T1000 (cell line): ENCODE measurements around the gene TAC3.

Experiments used
- DNase-seq: peaks from one replicate; lab custom pipeline; 2025; ENCODE audit warnings: mixed read lengths; lab: John Stamatoyannopoulos, UW

TAC3 gene

DNA sequence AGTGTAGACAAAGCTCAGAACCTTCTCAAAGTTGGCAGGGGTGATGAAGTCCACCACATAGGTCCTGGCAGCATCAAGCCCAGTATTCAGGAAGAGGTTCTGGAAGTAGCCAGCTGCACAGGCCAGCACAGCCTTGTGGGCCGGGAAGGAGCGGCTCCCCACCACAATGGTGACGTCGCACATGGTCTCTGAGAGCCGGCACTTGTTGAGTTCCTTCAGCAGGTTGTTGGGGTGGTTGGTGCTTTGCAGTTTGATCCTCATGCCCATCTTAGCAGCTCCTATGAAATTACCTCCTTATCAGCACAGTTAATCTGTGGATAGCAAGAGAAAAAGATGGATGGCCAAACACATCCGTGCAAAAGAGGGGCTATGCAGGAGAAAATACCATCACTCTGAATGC lies 11.7 kb downstream of the TAC3 start:
- no peak for DNase-seq

DNA sequence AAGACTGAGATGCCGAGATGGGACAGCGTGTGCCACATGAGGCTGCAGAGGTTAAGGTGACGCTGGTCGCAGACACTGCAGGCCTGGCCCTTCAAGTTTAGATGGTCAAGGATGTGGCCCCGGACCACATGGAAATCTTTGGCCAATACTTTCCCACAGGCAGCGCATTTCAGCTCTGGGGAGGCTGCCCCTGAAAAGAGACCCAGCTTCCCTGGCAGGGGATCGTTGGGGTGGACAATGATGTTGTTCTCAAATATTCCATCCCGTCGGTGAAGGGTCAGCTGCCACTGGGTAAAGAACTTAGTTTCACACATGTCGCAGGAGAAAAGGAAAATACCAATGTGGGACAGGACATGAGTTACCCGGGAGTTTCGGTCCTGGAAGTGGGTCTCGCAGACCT lies 12.9 kb downstream of the TAC3 start:
- DNase-seq = no peak

DNA sequence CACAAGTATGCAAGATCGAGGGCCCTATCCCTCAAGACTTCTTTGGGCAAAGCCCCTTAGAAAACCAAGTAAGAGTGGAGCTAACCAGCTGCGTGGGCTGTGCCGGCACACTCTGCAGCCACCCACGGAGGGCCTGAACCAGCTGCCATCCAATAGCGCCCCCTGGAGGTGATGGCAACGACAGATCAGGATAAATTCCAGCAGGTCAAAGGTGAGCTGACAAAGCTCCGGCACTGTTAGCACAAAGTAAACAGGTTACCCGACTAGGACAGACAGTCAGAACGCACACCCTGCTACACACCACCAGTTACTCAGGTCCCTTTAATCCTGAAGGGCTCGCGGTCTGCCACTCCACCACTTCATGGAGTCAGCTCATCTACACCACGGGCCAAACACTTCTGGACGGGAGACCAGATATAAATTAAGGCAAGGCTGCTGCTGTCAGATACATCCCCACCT lies 14.9 kb downstream of the TAC3 start:
- DNase-seq = no peak

DNA sequence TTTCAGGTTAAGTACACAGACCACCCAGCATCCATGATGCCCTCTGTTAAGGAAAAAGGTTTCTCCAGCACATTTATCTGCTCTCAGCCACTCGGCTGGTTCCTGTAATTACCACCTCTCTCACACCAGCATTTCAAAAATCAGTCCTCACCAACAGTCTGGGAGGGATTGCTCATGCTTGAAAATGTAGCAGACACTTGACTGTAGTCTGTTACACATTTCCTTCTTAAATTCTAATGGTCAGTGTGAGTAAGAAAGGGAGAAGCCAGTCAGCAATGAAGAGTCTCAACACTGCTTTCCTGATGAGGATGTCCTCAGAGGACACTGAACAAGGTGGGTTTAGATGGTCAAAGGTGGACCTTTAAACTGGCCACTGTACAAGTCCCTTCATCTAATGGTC lies 15.9 kb downstream of the TAC3 start:
- DNase-seq = no peak

DNA sequence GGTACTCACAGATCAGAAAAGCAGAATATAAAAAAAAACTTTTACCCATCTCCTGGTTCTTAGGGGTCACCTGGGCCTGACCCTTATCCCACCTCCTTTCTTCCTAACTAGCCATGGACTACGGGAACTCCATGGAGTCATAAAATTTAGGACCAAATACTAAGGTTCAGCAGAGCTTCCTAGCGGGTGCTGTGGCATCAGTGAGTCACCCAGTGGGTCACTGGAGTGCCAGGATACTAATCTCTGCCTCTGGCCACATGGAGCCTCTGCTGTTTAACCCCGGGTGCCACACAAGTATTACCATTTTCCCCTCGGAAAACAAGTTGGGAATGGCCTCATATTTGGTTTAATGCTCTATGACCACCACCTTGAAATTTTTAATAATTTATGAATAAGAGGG lies 16.9 kb downstream of the TAC3 start:
- DNase-seq = no peak

DNA sequence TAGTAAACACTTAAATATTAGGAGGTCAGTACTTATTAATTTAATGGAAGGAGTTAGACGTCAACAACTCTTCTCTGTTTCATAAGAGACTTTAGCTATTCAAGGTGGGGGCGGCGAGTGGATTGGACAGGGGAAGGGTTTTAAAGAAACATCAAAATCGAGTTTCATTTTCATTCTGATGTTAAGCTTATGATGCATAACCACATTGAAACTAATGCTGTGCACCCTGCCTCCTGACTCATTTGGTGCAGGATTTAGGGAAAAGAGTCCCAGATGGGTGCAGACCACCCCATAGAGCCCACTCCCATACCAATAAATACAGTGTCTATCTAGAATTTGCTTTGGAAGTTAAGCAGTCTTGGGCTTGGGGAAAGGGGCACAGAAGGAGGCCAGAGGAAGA lies 17.3 kb downstream of the TAC3 start:
- DNase-seq = no peak

DNA sequence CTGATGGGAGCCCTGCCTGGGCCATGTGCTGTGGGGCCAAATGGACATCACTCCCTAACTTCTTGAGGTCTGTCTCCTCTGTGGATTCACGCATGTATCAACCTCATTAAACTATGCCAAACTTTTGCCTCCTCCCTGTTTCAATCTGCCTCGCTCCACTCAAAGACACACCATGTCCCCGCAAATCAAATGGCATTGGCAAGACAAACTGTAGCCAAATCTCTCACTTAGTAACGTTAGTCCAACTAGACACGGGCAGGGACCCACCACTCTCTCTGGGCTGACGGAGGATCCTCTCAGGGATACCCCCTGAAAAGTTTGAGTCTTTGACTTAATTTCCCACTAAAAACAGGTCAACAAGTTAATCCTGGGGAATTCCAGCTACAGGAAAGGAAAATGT lies 18.0 kb downstream of the TAC3 start:
- no peak for DNase-seq

DNA sequence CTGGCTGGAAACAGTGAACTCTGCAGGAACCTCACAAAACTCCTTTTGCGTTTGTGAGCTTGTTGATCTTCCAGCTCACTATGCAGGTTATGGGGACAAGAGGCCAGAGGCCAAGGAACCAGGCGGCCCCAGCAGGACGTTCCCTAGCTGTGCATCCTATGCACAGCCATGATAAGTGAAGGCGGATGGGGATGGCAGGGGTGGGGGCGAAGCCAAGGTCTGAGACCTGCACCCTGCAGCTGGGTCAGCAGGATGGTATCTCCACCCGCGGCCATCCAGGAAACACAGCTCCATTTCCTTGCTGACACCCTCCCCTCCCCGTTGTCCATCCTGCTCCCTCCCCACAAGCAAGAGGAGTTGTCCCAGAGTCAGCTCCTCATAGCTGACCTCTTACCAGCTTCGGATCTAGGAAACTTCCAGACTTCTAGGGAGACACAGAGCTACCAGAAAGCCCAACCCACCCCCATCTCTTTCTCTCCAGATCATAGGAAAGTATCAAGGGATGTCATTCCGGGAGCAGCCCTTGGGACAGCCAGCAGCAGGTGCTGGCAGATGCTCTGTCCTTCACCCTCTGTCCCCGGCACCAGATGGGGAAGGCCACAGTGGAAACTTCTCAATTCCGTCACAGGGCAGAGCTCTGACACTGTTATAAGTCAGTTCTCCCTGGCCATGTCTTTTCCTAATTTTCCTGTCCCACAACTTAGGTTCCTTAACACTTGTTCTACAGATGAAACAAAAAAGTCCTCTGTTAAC lies 19.4 kb downstream of the TAC3 start:
- DNase-seq = no peak

DNA sequence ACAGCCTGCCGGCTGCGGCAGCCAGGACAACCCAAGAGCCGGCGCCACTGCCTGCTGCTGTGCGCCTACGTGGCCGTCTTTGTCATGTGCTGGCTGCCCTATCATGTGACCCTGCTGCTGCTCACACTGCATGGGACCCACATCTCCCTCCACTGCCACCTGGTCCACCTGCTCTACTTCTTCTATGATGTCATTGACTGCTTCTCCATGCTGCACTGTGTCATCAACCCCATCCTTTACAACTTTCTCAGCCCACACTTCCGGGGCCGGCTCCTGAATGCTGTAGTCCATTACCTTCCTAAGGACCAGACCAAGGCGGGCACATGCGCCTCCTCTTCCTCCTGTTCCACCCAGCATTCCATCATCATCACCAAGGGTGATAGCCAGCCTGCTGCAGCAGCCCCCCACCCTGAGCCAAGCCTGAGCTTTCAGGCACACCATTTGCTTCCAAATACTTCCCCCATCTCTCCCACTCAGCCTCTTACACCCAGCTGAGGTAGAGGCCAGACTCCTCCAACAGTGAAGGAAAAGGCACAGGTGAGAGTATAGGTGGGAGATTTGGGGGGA lies 20.3 kb downstream of the TAC3 start:
- no peak for DNase-seq

DNA sequence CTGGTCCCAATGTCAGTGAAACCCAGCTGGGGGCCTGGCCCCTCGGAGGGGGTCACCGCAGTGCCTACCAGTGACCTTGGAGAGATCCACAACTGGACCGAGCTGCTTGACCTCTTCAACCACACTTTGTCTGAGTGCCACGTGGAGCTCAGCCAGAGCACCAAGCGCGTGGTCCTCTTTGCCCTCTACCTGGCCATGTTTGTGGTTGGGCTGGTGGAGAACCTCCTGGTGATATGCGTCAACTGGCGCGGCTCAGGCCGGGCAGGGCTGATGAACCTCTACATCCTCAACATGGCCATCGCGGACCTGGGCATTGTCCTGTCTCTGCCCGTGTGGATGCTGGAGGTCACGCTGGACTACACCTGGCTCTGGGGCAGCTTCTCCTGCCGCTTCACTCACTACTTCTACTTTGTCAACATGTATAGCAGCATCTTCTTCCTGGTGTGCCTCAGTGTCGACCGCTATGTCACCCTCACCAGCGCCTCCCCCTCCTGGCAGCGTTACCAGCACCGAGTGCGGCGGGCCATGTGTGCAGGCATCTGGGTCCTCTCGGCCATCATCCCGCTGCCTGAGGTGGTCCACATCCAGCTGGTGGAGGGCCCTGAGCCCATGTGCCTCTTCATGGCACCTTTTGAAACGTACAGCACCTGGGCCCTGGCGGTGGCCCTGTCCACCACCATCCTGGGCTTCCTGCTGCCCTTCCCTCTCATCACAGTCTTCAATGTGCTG lies 21.0 kb downstream of the TAC3 start:
- DNase-seq = no peak

DNA sequence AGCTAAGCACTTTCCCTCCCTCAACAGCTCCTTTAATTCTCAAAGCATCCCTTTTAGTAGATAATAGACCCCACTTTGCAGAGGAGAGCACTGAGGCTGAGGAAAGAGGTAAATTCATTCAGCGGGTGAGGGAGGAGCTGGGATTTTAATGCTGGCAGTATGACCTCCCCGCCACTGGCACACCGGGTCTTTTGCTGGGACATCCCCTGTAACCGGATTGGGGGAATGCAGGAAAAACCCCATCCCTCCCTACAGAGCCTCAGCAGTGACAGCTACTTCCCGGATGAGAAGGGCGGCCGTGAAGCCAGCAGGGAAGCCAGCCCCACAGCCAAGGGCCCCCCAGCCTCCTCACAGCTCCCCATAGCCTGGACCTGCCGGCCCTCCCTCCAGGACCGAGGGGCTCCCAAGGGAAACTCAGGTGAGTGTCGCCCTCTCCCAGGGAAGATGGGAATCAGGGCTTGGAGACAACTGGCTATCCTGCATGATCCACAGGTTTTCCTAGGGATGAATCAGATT lies 22.0 kb downstream of the TAC3 start:
- DNase-seq = no peak

DNA sequence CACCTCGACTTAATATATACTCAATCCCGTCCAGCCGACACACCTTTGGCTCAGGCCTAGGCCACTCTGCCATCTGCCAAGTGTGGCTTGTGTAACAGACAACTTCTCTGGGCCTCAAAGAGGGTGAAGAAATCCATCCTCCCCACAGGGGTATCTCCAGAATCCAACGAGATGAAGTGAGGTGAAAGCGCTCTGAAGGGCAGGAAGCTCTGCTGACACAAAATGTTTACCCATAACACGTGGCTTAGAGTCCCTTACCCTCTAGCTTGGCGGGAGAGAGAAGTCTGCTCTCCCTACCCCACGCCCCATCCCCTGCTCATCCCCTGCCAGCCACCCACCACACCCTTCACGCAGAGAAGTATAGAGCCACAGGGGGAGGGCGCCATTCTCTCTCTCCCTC lies 23.0 kb downstream of the TAC3 start:
- DNase-seq = no peak

DNA sequence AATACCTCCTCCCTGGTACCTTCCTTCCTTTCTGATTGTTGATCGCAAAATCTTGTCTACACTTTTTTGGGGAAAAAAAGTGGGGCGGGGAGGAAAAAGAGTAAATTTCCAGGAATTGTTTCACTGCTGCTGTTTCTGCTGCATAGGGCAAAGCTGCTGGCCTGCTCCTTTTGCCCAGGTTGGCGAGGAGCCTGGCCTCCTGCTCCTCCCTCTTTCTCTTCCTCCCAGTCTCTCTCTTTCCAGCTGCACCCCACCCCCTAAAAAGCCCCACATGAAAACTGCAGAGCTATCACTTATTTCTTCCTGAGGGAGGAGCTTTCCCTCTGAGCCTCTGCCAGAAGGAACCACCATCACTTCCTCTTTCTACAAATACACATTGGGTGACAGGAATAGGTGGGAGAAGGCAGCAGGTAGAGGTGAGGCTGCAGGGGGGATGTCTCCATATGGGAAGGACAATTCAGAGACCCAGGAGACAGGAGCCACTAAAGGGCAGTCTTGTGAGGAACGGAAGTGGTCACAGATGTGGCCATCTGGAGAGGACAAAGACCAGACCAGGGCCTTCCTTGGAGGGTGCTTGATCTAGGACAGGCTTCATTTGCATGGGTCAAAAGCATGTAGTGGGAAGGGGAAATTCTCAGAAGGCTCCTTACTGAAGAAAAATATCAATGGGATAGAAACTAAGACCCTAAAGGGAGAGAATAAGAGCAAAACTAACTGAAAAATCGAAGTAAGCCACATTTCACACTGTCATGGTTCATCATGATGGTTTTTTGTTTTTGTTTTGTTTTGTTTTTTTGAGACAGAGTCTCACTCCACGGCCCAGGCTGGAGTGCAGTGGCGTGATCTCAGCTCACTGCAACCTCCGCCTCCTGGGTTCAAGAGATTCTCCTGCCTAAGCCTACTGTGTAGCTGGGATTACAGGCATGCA lies 24.7 kb downstream of the TAC3 start:
- no peak for DNase-seq

DNA sequence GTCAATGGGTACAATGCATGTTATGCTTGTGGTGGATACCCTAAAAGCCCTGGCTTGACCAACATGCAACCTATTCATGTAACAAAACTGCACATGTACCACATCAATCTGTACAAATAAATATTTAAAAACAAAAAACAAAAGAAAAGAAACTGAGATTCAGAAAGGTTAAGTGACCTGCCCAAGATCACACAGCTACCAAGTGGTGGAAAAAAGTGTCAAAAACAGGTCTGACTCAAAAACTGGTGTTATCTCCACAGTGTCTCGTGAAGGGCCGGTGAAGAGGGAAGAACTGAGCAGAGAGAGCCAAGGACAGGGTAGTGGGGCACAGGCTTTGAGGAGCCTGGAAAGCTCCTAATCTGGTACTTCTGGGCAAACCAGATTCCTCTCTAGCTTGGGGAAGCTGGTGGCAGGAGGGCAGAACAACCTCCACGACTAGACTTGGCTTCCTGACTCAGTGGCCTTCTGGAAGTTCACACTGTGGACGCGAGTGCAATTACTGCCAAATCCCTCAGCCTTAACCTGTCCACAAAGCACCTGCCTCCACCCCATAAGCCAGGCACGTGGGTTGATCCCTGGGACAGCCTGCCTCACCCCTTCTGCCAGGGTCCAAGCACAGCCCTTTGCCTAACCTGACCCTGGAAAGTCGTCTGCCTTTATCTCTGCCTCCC lies 25.5 kb downstream of the TAC3 start:
- no peak for DNase-seq

DNA sequence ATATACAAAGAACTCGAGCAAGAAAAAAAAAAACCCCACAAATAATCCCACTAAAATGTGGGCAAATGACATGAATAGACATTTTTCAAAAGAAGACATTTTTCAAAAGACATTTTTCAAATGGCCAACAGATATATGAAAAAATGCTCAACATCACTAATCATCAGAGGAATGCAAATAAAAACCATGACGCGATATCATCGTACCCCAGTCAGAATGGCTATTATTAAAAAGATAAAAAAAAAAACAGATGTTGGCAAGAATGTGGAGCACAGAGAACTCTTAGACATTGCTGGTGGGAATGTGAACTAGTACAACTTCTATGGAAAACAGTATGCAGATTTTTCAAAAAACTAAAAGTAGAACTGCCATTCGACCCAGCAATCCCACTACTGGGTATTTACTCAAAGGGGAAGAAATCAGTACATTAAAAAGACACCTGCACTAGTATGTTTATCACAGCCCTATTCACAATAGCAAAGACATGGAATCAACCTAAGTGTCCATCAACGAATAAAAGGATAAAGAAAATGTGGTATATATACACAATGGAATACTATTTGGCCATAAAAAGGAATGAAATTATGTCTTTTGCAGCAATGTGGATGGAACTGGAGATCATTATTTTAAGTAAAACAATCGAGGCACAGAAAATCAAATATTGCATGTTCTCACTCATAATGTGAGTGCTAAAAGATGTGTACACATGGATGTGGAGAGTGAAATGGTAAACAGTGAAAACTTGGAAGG lies 26.3 kb downstream of the TAC3 start:
- no peak for DNase-seq

DNA sequence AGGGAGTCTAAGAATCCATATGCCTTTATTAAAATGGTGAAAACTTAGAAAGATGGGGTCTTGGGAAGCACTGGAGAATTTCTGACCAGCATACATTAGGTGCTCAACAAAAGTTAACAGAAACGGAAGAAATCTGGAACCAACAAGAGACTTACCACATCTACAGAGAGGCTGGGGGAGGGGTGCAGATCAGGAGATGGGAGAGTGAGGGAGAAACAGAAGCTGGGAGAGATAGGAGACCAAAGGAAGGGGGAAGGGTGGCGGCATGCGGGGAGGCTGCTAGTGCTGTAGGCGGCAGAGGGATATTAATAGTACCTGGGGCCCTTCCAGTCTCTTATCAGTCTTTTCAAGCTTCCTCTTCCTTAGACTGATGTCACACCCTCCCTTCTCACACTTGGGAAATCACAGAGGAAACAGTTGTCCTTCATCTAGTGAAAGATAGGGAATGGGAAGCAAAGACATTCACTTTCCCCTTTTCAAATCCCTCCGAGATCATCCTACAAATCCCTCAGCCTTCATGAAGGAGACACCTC lies 28.1 kb downstream of the TAC3 start:
- no peak for DNase-seq

DNA sequence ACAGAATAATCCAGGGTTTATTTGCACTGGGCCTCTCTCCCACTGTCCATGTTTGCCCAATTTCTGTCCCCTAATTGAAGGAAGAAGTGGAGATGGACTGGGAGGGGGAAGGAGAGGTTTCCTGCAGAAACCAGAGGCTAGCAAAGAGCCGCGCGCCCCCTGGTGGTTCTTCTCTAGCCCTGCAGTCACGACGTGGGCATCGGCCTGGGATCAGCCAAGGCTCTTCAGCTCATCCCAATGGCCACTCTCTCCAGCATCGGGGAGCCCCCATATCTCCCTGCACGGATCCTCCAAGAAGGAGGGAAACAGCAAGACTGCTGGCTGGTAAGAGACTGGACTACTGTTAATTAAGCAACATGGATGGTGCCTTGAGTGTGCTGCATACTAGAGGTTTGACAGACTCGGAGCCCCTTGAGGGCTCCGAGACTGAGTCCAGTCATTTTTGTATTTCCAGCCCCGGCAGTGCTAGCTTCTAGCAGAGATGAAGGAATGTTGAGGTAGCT lies 28.7 kb downstream of the TAC3 start:
- DNase-seq = peak; percentile 72

DNA sequence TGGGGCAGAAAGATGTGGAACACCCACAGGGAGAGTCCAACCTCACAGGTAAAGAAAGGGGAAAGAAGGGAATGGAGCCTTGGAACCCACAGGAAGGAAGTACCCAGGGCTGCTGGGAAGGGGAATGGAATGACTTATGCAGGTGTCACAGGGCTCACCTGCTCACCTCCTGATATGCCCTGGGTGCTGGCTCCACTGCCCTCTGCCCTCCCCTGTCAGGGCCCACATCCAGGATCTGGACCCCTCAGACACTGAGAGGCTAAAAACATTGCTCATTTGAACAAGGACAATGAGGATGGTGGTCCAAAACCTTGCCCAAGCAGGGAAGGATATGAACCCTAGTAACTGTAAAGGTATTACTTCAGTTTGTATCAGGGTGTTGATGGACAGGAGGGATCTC lies 29.3 kb downstream of the TAC3 start:
- no peak for DNase-seq

DNA sequence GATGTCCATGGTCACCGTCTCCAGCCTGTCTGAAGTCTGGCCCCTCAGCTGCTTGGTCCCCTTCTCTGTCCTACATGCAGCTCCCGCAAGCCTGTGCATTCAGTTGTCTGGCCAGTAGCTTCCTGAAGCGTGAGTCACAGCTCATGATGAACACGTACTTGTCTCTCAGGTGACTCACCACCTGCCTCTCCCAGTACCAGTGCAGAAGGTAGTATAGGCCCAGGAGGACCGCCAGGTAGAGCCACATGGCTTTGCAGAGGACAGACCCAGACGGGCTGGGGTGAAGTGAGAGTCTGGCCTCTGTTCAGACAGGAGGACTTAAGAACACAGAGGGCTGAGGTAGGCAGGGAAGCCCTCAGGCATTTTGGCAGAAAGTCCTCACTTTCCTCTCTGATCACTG lies 30.6 kb downstream of the TAC3 start:
- peak; percentile 30 for DNase-seq

DNA sequence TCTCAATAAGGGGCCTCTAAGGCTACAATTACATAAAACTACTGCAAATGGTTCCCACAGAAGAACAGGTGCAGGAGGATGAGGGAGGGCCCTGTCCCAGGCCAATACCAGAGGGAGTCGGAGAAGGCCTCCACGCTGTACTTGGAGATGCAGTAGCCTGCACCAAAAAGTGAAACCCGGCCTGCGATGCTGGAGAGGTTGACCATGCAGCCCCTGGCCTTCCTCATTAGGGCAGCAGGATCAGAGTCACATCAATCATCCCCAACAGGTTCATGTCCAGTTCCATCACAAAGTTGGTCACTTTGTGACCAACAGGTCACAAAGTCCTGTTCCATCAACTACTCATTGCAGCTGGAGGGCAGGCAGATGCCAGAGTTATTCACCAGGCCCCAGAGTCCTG lies 32.9 kb downstream of the TAC3 start:
- no peak for DNase-seq
